ENCODE data around the gene SCN5A. TPM values are rescaled to one million over a fixed set of nuclear protein-coding genes. Genes with fewer than 3 reads are reported as not detected.

SCN5A gene
- total and polyA plus RNA-seq, 2 of the 8 experiments (the other 6 are each of a cell fraction or from before 2014, with no cell fraction given): 4.8 to 11.4 TPM

DNA sequence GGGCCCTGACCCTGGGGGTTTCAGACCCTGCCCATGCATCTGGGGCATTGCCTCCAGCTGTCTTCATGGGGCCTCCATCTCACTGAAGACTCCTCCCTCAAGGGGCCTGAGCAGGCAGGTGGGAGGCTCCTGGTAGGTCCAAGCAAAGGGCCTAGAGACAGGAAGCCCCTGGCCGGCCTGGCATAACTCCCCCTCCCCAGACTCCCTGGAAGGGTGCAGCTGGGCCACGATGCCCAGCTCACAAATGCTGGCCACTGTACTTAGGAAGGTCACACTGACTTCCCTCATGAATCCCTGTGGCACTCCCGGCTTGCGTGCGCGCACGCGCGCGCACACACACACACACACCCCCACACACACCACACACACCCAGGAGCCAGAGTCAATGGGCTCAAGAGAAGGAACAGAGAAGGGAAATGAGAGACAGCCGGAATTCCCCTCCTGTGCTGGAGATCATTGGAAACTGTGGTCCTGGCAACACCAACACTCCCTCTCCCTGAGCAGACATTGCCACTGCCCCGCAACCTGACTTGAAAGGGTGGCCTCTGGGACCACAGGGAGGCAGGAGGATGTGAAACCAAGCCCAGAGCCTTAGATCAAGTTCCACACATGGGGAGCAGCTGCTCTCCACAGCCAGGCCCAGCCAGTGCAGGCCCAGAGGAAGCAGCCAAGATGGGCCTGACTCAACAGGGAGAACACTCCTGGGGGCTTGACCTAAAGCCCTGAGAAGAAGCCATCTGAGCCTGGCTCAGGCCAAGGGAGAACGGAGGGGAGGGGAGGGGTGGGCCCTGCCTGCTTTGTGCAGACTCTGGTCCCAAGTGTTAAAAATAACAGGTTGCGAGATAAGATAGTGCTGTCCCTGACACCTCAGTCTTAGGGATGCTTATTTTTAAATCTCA lies 69.7 kb downstream of the SCN5A start:
- H3K79me2 ChIP-seq (ENCODE audit: control insufficient read depth in 1 of 2, insufficient read depth in 2 of 2, low read length in 2 of 2): no peaks in the 10 kb centered on the region
- H3K36me3 ChIP-seq (ENCODE audit: control insufficient read depth in 2 of 4, insufficient read depth in 4 of 4, low read length in 3 of 4): no peaks in the 10 kb centered on the region
- ChIA-PET CTCF (ENCODE audit: partially characterized antibody) (interaction anchor here (0.9 to 2.1 kb wide), 3 partner anchors 18 to 58 kb away, joined by 3 to 9 read pairs (median 3); no protein-coding TSS in a partner anchor), POLR2A (ENCODE audit: partially characterized antibody) (interaction anchor here (0.7 kb wide), 1 partner anchor 33 kb away, joined by 3 read pairs; no protein-coding TSS in a partner anchor)
- no peak overlapping the region for H4K8ac ChIP-seq (ENCODE audit: extremely low read depth, insufficient read depth, low read length)
- H4K91ac ChIP-seq (replicated peaks; ENCODE audit: insufficient read length, low read length): no peak overlapping the region
- no peaks in the 10 kb centered on the region; the same call in 1 of the 2 replicates for H3K23me2 ChIP-seq (ENCODE audit: low read depth, low read length)
- no peaks in the 10 kb centered on the region; a peak in 2 of 7 replicates for H3K27me3 ChIP-seq (replicated peaks in 1 of 4; ENCODE audit: control insufficient read depth in 3 of 4, extremely low read depth in 1 of 4, insufficient read depth in 3 of 4, low read length in 3 of 4)
- no peak overlapping the region for H3K4me3 ChIP-seq (ENCODE audit: extremely low read depth in 1 of 4, insufficient read depth in 2 of 4, low read depth in 3 of 4, low read length in 4 of 4)
- no peaks in the 10 kb centered on the region for H3K79me1 ChIP-seq (ENCODE audit: low read depth, low read length)
- no peak overlapping the region for H3K27ac ChIP-seq (ENCODE audit: low read depth, low read length)
- H3K4me1 ChIP-seq (replicated peaks in 1 of 4; ENCODE audit: control insufficient read depth in 3 of 4, insufficient read depth in 4 of 4, low read length in 3 of 4): peaks cover 0 to 13% (median 0%) of the 10 kb centered on the region in 4 experiments; a peak in 2 of 7 replicates
- H3K9me3 ChIP-seq (ENCODE audit: insufficient read depth in 2 of 2, low read depth in 1 of 2, low read length in 1 of 2): no peaks in the 10 kb centered on the region
- H3K14ac ChIP-seq (ENCODE audit: insufficient read length): no peak overlapping the region
- H3K18ac ChIP-seq (ENCODE audit: extremely low read depth, low read length): no peak overlapping the region
- FAIRE-seq (no peak), DNase-seq (ENCODE audit: low read depth in 1 of 2, low spot score in 2 of 2) (no peak)
- H3K23ac ChIP-seq (ENCODE audit: insufficient read length): no peak overlapping the region
- no peak overlapping the region for H2BK12ac ChIP-seq (ENCODE audit: low read depth, low read length)
- no peak for TF ChIP-seq HDAC2 (IDR thresholded peaks at IDR 0.05; ENCODE audit: borderline replicate concordance in 1 of 2, low read depth in 2 of 2, low read length in 2 of 2)
- no peak overlapping the region for H2AK5ac ChIP-seq (ENCODE audit: low read depth, low read length)
- no peak overlapping the region for H4K5ac ChIP-seq (ENCODE audit: insufficient read length, low read depth, low read length)
- H2AFZ ChIP-seq (ENCODE audit: low read length): no peak overlapping the region
- H3K4ac ChIP-seq (replicated peaks; ENCODE audit: insufficient read length, low read depth, low read length): no peak overlapping the region
- H2BK15ac ChIP-seq (ENCODE audit: low read length): no peak overlapping the region
- no peak overlapping the region for H2BK120ac ChIP-seq (replicated peaks; ENCODE audit: low read depth, low read length)
- 91% methylated on average over 14 of the region's 14 CpGs; no CpG with 5 or more reads in 1 of the 2 experiments for WGBS, 2 experiments (ENCODE audit: extremely low coverage in 1 of 2, insufficient coverage in 1 of 2, insufficient read length in 1 of 2, insufficient replicate concordance in 2 of 2, low coverage in 1 of 2, low lambda C conversion rate in 2 of 2, missing lambda C conversion rate in 1 of 2)
- no peak overlapping the region for H3K9ac ChIP-seq (replicated peaks in 1 of 4; ENCODE audit: extremely low read depth in 1 of 4, low read depth in 3 of 4, low read length in 3 of 4)
- no peak overlapping the region for H2BK20ac ChIP-seq (ENCODE audit: low read length)
- no peaks in the 10 kb centered on the region for H4K20me1 ChIP-seq (replicated peaks in 1 of 2; ENCODE audit: control insufficient read depth in 1 of 2, insufficient read depth in 2 of 2, low read length in 2 of 2)
- no peak overlapping the region for H3K56ac ChIP-seq (replicated peaks; ENCODE audit: insufficient read length, low read depth, low read length)
- no peak overlapping the region for H3K4me2 ChIP-seq (ENCODE audit: insufficient read depth in 1 of 2, low read depth in 2 of 2, low read length in 2 of 2)
- no peak overlapping the region for H2BK5ac ChIP-seq (ENCODE audit: low read depth, low read length)
